GM19324 (cell line): ENCODE data around the gene HDAC11.

Experiments
- ATAC-seq: cut with Tn5 transposase; IDR thresholded peaks from one replicate; pipeline ENCODE4 v1.9.1; 2021; ENCODE audit warnings: mild to moderate bottlenecking, moderate library complexity; ENCODE audit not compliant: unreplicated experiment, low FRiP score

HDAC11 gene

DNA sequence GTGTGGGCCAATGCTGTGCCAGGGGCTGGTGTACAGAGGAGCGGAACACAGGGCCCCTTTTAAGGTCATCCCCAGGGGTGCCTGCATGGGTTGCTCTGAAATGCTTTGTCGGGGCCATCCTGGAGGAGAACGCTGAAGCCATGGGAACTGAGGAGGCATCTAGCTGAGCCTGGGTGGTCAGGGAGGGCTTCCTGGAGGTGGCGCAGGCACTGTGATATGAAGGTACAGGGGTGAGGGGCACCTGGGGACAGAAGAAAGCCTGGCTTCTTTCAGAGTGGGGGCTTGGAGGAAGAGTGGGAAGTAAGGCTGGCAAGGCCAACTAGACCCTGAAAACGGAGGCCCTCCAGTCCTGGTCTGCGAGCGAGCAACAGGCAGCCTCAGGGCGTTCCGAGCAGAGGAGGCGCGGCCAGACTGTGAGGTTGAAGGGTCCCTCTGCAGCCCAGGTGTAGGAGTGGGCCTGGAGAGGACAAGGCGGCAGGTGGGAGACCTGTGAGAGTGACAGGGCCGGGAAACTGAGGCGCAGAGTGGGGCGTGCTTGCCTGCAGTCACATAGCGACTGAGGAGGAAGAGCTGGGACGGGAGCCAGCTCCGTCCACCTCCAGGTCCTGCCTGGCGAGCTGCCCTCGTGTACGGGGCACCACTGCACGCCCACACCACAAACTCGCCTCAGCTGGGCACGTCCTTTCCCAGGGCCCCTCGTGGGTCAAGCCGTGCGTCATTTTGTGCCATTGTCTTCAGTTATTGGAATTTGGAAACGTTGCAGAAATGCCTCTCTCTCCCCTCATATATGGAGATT is 72.9 kb downstream of the HDAC11 start:
- no peak for ATAC-seq

DNA sequence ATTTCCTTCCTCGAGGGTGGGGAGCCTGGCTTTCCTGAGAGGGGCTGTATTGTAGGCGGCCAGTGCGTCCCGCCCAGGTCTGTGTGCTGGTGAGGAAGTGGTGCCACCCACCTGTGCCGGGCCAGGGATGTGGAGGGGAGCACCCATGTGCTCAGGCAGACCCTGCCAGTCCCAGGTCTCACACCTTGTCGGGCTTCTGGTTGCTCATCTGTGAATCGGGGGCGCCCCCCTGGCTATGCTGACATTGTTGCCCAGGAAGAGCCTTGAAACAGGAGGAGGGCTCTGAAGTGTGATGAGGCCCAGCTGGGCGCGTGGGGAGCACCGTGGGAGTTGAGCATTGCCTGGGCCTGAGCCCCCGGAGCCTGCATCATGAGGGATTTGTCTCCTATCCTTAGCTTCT is 73.6 kb downstream of the HDAC11 start:
- ATAC-seq = no peak

DNA sequence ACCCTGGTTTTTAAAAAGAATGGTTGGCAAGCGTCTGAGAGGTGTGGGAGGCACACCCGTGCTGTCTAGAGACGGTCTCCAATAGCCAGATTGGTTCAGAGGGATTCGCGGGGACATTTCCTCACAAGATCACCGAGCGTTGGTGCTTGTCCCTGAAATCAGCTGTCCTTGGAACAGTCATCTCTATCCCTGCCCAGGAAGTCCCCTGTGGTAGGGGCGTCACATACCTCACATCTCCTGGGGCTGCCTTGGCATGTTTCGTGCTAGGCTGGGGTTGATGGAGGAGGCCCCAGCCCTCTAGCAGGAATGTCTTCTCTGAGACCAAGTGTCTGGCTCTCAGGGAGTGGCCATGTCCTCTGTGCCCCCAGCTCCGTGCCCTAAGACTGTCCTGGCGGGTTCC is 75.6 kb downstream of the HDAC11 start:
- ATAC-seq = no peak
